ENCODE data around the gene DVL2. TPM values are rescaled to one million over a fixed set of nuclear protein-coding genes. Genes with fewer than 3 reads are reported as not detected.

DVL2 gene
- total and polyA plus RNA-seq, 8 donors, result 36.9 to 59.7 (median 52.3) TPM

DNA sequence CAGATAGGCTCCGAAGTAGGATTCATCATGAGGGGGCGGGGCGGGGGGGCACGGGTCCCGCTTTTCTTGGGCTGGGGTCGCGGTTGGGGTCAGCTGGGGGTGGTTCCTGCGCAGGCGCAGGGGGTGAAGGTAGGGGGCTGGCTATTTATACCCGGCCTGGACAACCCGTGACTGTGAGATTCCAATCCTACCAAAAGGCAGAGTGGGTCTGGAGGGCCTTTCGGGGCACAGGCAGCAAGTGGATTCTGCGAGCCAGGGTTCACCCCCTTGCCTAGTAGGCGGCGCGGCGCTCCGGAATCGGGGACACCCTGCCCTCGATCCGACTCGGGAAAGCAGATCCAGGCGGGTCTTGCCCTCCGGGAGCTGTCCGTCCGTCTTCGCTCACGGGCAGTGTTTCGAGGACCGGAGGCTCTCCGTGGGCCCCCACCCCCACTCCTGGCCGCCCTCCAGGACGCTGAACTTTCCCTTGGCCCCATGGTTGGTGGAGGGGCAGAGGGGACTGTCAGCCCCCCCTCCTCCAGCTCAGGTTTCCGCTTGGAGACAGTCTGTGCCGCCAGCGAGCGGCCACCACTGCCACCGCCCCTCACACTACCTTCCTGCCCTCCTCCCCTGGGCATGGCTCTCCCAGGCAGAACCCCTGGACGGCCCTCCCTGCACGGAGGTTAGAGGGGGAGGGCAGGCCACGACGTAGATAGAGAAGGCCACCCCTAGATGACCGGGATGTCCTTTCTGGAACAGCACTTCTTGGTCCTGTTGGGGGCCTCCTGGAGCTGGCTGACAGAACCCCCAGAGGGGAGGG lies 47.8 kb upstream of the DVL2 start:
- H3K27ac ChIP-seq, result no peak overlapping the region
- H3K4me3 ChIP-seq, result peak overlapping the region; percentile 31 to 46
- H3K9me3 ChIP-seq, result no peaks in the 10 kb centered on the region
- peaks cover 17 to 24% of the 10 kb centered on the region in 2 donors for H3K4me1 ChIP-seq
- intact Hi-C loops (cut with DNase I), result no loop called here
- TF ChIP-seq, protein P1, sequence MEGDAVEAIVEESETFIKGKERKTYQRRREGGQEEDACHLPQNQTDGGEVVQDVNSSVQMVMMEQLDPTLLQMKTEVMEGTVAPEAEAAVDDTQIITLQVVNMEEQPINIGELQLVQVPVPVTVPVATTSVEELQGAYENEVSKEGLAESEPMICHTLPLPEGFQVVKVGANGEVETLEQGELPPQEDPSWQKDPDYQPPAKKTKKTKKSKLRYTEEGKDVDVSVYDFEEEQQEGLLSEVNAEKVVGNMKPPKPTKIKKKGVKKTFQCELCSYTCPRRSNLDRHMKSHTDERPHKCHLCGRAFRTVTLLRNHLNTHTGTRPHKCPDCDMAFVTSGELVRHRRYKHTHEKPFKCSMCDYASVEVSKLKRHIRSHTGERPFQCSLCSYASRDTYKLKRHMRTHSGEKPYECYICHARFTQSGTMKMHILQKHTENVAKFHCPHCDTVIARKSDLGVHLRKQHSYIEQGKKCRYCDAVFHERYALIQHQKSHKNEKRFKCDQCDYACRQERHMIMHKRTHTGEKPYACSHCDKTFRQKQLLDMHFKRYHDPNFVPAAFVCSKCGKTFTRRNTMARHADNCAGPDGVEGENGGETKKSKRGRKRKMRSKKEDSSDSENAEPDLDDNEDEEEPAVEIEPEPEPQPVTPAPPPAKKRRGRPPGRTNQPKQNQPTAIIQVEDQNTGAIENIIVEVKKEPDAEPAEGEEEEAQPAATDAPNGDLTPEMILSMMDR (IDR thresholded peaks at IDR 0.05), result no peak
- ATAC-seq, result no peak
- DNase-seq, result no peak
- H3K36me3 ChIP-seq, result no peaks in the 10 kb centered on the region
- peaks cover 0 to 45% of the 10 kb centered on the region in 2 donors for H3K27me3 ChIP-seq

- no peaks in the 10 kb centered on the region for H3K36me3 ChIP-seq
- intact Hi-C loops (cut with DNase I), result no loop called here
- H3K27ac ChIP-seq, result peak within 1 kb of the TSS; percentile 62 to 65
- DNase-seq (peak; percentile 77 to 96 (median 94)), ATAC-seq (peak; percentile 94)
- peak within 1 kb of the TSS; percentile 31 to 46 for H3K4me3 ChIP-seq
- TF ChIP-seq, protein P1 (IDR thresholded peaks at IDR 0.05), result no peak
- no peaks in the 10 kb centered on the region for H3K9me3 ChIP-seq
- H3K4me1 ChIP-seq, result peaks cover 17 to 24% of the 10 kb centered on the region in 2 donors
- H3K27me3 ChIP-seq, result peaks cover 0 to 39% of the 10 kb centered on the region in 2 donors
Observed at GRCh38 chr17:7281074-7281952, 47.0 kb upstream of the DVL2 start, which contains the start of gene SLC2A4. Gene SLC2A4 (plus strand): TSS chr17:7281718. CDS start chr17:7281935, 217 bp downstream.

GRCh38 chr17:7280519-7281073 lies 46.3 kb upstream of the DVL2 start:
- peak; percentile 93 for ATAC-seq
- DNase-seq, result peak; percentile 82 to 93 (median 86)
- Histone ChIP-seq H3K27ac (peak overlapping the region; percentile 62 to 65), H3K27me3 (peaks cover 0 to 36% of the 10 kb centered on the region in 2 donors), H3K9me3 (no peaks in the 10 kb centered on the region), H3K4me1 (peaks cover 17 to 24% of the 10 kb centered on the region in 2 donors), H3K36me3 (no peaks in the 10 kb centered on the region), H3K4me3 (peak overlapping the region; percentile 31 to 46)
- TF ChIP-seq, protein P1 (IDR thresholded peaks at IDR 0.05), result peak; percentile 95 to 96
- intact Hi-C loops (cut with DNase I), result no loop called here

DNA sequence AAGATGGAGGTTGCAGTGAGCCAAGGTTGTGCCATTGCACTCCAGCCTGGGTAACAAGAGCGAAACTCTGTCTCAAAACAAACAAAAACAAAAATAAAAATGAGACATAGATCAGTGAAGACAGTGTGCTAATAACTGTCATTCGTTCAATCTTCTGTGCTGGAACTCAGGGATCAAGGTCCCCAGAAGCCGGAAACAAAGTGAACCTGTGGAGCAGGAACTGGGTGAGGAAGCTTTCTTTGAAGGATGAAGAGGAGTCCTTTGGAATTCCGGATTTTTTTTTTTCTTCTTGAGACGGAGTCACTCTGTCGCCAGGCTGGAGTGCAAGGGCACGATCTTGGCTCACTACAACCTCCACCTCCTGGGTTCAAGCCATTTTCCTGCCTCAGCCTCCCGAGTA lies 45.1 kb upstream of the DVL2 start:
- H3K36me3 ChIP-seq, result no peaks in the 10 kb centered on the region
- no peaks in the 10 kb centered on the region for H3K9me3 ChIP-seq
- TF ChIP-seq, protein P1 (IDR thresholded peaks at IDR 0.05), result no peak
- H3K27me3 ChIP-seq, result peaks cover 0 to 36% of the 10 kb centered on the region in 2 donors
- H3K4me1 ChIP-seq, result peaks cover 17 to 24% of the 10 kb centered on the region in 2 donors
- ATAC-seq, result no peak
- DNase-seq, result no peak
- H3K27ac ChIP-seq, result no peak overlapping the region
- intact Hi-C loops (cut with DNase I), result no loop called here
- no peak overlapping the region for H3K4me3 ChIP-seq

All from left lung (tissue), 10 donors.